ENCODE measurements around the gene GRIP2. TPM values are rescaled to one million over a fixed set of nuclear protein-coding genes. Genes with fewer than 3 reads are reported as not detected.

Gene GRIP2
- total and polyA plus RNA-seq, 2 of the 4 experiments (the other 2 are of a cell fraction) = 0.05 TPM; not detected in 1

- no peak overlapping the region for H2BK20ac ChIP-seq (ENCODE audit: low read depth, low read length)
- no peak for DNase-seq
Observed at GRCh38 chr3:14483286-14483685, 56.9 kb downstream of the GRIP2 start.

More at GRCh38 chr3:14483286-14483685, 56.9 kb downstream of the GRIP2 start:
- Histone ChIP-seq H3K14ac (replicated peaks; ENCODE audit: low read depth, low read length) (no peak overlapping the region), H4K20me1 (ENCODE audit: insufficient read depth, low read length) (no peaks in the 10 kb centered on the region), H3K27ac (ENCODE audit: insufficient read depth, low read length) (no peak overlapping the region), H3K23ac (ENCODE audit: low read depth, low read length) (no peak overlapping the region), H2BK120ac (ENCODE audit: low read depth, low read length) (no peak overlapping the region), H2BK5ac (ENCODE audit: low read depth, low read length, poor library complexity, severe bottlenecking) (no peak overlapping the region), H4K91ac (ENCODE audit: insufficient read depth, low read depth, low read length) (no peak overlapping the region), H2AK9ac (replicated peaks; ENCODE audit: low read depth, low read length, poor library complexity) (no peak overlapping the region), H3K56ac (ENCODE audit: extremely low read depth, insufficient read depth, low read length) (no peak overlapping the region), H3K27me3 (ENCODE audit: control insufficient read depth, insufficient read depth, low read length) (no peaks in the 10 kb centered on the region), H4K5ac (ENCODE audit: low read depth, low read length) (no peak overlapping the region), H3K4me3 (ENCODE audit: insufficient read depth, low read depth, low read length) (no peak overlapping the region), H3K36me3 (ENCODE audit: control insufficient read depth, insufficient read depth, low read length) (peaks cover 75% of the 10 kb centered on the region), H2AFZ (replicated peaks; ENCODE audit: low read length, poor library complexity) (no peak overlapping the region), H3K9me3 (ENCODE audit: control insufficient read depth, insufficient read depth, low read length) (no peaks in the 10 kb centered on the region), H3K4me1 (ENCODE audit: control insufficient read depth, insufficient read depth, low read length) (peaks cover 1% of the 10 kb centered on the region; the same call in 1 of the 2 replicates), H3K9ac (ENCODE audit: low read depth, low read length) (no peak overlapping the region), H2AK5ac (ENCODE audit: low read depth, low read length) (no peak overlapping the region), H3K79me1 (ENCODE audit: low read depth in 1 of 2, low read length in 2 of 2) (no peaks in the 10 kb centered on the region), H3K18ac (ENCODE audit: low read depth, low read length) (no peak overlapping the region), H3K4me2 (ENCODE audit: low read depth, low read length) (no peak overlapping the region), H2BK15ac (ENCODE audit: low read depth, low read length) (no peak overlapping the region), H3K4ac (ENCODE audit: low read depth, low read length) (no peak overlapping the region), H4K8ac (ENCODE audit: low read depth in 2 of 2, low read length in 2 of 2) (no peak overlapping the region), H3K9me1 (ENCODE audit: insufficient read depth, low read length) (peaks cover 17% of the 10 kb centered on the region)
- intact Hi-C loops (cut with micrococcal nuclease) (no loop called here), dilution Hi-C loops (cut with HindIII; ENCODE audit: low sequenced_read_pairs, unreplicated experiment) (no loop called here), in situ Hi-C loops (cut with MboI; ENCODE audit: low sequenced_read_pairs) (no loop called here)
- CTCF ChIA-PET = interaction anchor here (0.6 kb wide), 1 partner anchor 758 kb away, joined by 3 read pairs; no protein-coding TSS in a partner anchor
- ATAC-seq (ENCODE audit: low read depth) = no peak
- WGBS, 2 experiments (ENCODE audit: extremely low coverage in 2 of 2, insufficient read length in 1 of 2) = no CpG with 5 or more reads among the region's 1 CpG
- TF ChIP-seq, protein P1, sequence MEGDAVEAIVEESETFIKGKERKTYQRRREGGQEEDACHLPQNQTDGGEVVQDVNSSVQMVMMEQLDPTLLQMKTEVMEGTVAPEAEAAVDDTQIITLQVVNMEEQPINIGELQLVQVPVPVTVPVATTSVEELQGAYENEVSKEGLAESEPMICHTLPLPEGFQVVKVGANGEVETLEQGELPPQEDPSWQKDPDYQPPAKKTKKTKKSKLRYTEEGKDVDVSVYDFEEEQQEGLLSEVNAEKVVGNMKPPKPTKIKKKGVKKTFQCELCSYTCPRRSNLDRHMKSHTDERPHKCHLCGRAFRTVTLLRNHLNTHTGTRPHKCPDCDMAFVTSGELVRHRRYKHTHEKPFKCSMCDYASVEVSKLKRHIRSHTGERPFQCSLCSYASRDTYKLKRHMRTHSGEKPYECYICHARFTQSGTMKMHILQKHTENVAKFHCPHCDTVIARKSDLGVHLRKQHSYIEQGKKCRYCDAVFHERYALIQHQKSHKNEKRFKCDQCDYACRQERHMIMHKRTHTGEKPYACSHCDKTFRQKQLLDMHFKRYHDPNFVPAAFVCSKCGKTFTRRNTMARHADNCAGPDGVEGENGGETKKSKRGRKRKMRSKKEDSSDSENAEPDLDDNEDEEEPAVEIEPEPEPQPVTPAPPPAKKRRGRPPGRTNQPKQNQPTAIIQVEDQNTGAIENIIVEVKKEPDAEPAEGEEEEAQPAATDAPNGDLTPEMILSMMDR (conservative IDR thresholded peaks at IDR 0.05; ENCODE audit: low read depth, low read length) = no peak
- no peak for TF ChIP-seq RAD21 (IDR thresholded peaks at IDR 0.05; ENCODE audit: low read length)
- TF ChIP-seq, protein P2, sequence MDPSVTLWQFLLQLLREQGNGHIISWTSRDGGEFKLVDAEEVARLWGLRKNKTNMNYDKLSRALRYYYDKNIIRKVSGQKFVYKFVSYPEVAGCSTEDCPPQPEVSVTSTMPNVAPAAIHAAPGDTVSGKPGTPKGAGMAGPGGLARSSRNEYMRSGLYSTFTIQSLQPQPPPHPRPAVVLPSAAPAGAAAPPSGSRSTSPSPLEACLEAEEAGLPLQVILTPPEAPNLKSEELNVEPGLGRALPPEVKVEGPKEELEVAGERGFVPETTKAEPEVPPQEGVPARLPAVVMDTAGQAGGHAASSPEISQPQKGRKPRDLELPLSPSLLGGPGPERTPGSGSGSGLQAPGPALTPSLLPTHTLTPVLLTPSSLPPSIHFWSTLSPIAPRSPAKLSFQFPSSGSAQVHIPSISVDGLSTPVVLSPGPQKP (IDR thresholded peaks at IDR 0.05; ENCODE audit: borderline replicate concordance, low read depth, low read length) = no peak
- TF ChIP-seq, protein P3, sequence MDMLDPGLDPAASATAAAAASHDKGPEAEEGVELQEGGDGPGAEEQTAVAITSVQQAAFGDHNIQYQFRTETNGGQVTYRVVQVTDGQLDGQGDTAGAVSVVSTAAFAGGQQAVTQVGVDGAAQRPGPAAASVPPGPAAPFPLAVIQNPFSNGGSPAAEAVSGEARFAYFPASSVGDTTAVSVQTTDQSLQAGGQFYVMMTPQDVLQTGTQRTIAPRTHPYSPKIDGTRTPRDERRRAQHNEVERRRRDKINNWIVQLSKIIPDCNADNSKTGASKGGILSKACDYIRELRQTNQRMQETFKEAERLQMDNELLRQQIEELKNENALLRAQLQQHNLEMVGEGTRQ (IDR thresholded peaks at IDR 0.05; ENCODE audit: low read depth, low read length) = no peak
- POLR2A ChIA-PET (ENCODE audit: unreplicated experiment) = no interaction called here
- no TSS peak for BruUV-seq (replicated peaks)

All from IMR-90 (cell line).